D721Med (cell line): ENCODE results near the gene PLXNB1.

Experiments used
- DNase-seq: peaks from one replicate; pipeline ENCODE4 v3.0.0; 2011; ENCODE audit warnings: low spot score; ENCODE audit not compliant: insufficient read length
- FAIRE-seq: peaks from 2 replicates; lab custom pipeline; 2011; peaks lifted over from hg19 to GRCh38; lab: Jason Lieb, UNC
- TF ChIP-seq, protein P1 (sequence below): IDR thresholded peaks from 2 replicates; pipeline ENCODE4 v1.5.1; 2012; ENCODE audit warnings: mild to moderate bottlenecking, control low read depth; ENCODE audit not compliant: insufficient read depth; ENCODE audit errors: missing control alignments

PLXNB1 gene

GRCh38 chr3:48419149-48419548, 10.7 kb downstream of the PLXNB1 start:
- DNase-seq: no peak
- TF ChIP-seq, protein P1, sequence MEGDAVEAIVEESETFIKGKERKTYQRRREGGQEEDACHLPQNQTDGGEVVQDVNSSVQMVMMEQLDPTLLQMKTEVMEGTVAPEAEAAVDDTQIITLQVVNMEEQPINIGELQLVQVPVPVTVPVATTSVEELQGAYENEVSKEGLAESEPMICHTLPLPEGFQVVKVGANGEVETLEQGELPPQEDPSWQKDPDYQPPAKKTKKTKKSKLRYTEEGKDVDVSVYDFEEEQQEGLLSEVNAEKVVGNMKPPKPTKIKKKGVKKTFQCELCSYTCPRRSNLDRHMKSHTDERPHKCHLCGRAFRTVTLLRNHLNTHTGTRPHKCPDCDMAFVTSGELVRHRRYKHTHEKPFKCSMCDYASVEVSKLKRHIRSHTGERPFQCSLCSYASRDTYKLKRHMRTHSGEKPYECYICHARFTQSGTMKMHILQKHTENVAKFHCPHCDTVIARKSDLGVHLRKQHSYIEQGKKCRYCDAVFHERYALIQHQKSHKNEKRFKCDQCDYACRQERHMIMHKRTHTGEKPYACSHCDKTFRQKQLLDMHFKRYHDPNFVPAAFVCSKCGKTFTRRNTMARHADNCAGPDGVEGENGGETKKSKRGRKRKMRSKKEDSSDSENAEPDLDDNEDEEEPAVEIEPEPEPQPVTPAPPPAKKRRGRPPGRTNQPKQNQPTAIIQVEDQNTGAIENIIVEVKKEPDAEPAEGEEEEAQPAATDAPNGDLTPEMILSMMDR: no peak
- FAIRE-seq: no peak

GRCh38 chr3:48418651-48419050, 11.2 kb downstream of the PLXNB1 start:
- TF ChIP-seq, protein P1: no peak
- FAIRE-seq (no peak), DNase-seq (no peak)

DNA sequence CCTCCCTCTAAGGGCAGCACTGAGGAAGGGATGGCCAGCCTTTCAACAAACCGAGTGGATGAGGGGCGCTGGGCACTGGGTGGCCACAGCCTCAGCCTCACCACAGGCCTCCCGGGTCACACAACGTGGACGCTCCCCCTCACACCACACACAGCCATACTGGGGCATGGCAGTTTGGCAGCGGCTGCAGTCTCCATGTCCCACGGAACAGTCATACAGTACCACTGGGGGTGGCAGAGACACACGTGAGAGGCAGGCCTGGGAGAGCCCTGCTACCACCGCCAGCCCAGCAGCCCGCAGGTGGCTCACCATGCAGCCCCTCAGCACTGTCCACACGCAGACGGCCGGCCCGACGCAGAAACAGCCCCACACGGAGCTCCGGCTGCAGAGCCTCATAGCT, 11.7 kb downstream of the PLXNB1 start:
- TF ChIP-seq, protein P1: no peak
- FAIRE-seq (no peak), DNase-seq (no peak)

- TF ChIP-seq, protein P1: no peak
- no peak for FAIRE-seq
- no peak for DNase-seq
Observed at GRCh38 chr3:48417529-48418108, 12.3 kb downstream of the PLXNB1 start.

- DNase-seq: no peak
- FAIRE-seq: no peak
- TF ChIP-seq, protein P1: no peak
Observed at GRCh38 chr3:48416546-48416945, 13.3 kb downstream of the PLXNB1 start.

DNA sequence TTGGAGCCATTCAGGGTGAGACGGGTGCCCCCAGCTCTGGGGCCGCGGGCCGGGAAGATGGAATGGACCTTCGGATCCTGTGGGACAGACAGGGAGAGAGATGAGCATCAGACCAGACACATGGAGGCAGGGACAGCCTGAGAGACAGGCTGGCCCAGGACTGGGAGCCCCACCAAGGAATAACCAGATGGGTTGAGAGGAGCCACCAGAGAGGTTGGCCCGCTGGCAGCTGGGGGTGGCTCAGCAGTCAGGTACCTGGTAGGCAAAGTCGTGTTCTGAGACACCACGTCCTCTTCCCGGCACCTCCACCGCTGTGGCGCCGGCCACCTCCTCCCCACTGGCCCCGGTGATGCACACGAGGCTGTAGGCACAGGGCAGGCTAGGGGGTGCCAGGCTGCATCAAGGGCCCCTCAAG, 13.8 kb downstream of the PLXNB1 start:
- no peak for DNase-seq
- TF ChIP-seq, protein P1: no peak
- FAIRE-seq: no peak

- TF ChIP-seq, protein P1: no peak
- DNase-seq (no peak), FAIRE-seq (no peak)
Observed at GRCh38 chr3:48415251-48415953, 14.5 kb downstream of the PLXNB1 start.
